GM12875 (cell line): ENCODE data around the gene ZNF143.

Source experiments
- H3K4me3 ChIP-seq: one replicate; pipeline ENCODE4 v1.5.1; 2011; ENCODE audit warnings: low read depth, low read length, control low read depth
- CTCF ChIP-seq: IDR thresholded peaks from 2 replicates; pipeline ENCODE4 v1.5.1; 2011; ENCODE audit warnings: low read depth, mild to moderate bottlenecking, control low read depth, inconsistent platforms, low read length, moderate library complexity, borderline replicate concordance; ENCODE audit not compliant: insufficient read depth

ZNF143 gene

GRCh38 chr11:9473408-9473807 is 12.6 kb downstream of the ZNF143 start:
- no peak overlapping the region for H3K4me3 ChIP-seq
- TF ChIP-seq CTCF: no peak

- TF ChIP-seq CTCF: no peak
- H3K4me3 ChIP-seq: no peak overlapping the region
Measured at GRCh38 chr11:9479899-9480298, 19.1 kb downstream of the ZNF143 start.

GRCh38 chr11:9489080-9489765 is 28.4 kb downstream of the ZNF143 start:
- TF ChIP-seq CTCF: no peak
- H3K4me3 ChIP-seq: no peak overlapping the region

GRCh38 chr11:9490376-9490775 is 29.6 kb downstream of the ZNF143 start:
- no peak overlapping the region for H3K4me3 ChIP-seq
- no peak for TF ChIP-seq CTCF

- no peak overlapping the region for H3K4me3 ChIP-seq
- TF ChIP-seq CTCF: no peak
Measured at GRCh38 chr11:9493492-9493891, 32.7 kb downstream of the ZNF143 start.

- no peak overlapping the region for H3K4me3 ChIP-seq
- no peak for TF ChIP-seq CTCF
Measured at GRCh38 chr11:9494316-9494715, 33.5 kb downstream of the ZNF143 start.

GRCh38 chr11:9495803-9496514 is 35.1 kb downstream of the ZNF143 start:
- no peak for TF ChIP-seq CTCF
- no peak overlapping the region for H3K4me3 ChIP-seq
